Common myeloid progenitor, CD34-positive (primary cell): ENCODE measurements around the gene AHCYL1.
"Not testable (repeated sequence)": the region's sequence is repeated elsewhere in the genome, so short reads cannot be mapped to it uniquely, and the experiment has no call there.

Experiments used
- CTCF ChIA-PET: fragments of 350-600 bp; sonication (Branson Sonifier 250); formaldehyde crosslinking; loops from one replicate; lab custom pipeline; 2021; ENCODE audit warnings: antibody characterized with exemption; lab: Charles Lee
- POLR2A ChIA-PET: fragments of 350-600 bp; sonication (Branson Sonifier 250); formaldehyde crosslinking; loops from one replicate; lab custom pipeline; 2021; ENCODE audit warnings: antibody characterized with exemption; lab: Charles Lee
- DNase-seq, 3 donors: peaks; one replicate each; pipeline versions ENCODE4 v3.0.0 to v3.0.0-alpha.2; 2013
- H3K27ac ChIP-seq, 2 experiments: 1 replicate in 1 of 2; 2 replicates in 1 of 2; pipeline ENCODE4 v1.7.0; 2013; ENCODE audit warnings: inconsistent platforms in 2 of 2, low read length in 2 of 2, mild to moderate bottlenecking in 2 of 2, low read depth in 1 of 2, moderate library complexity in 1 of 2; ENCODE audit not compliant: severe bottlenecking in 2 of 2, insufficient read depth in 1 of 2, poor library complexity in 1 of 2
- H3K27me3 ChIP-seq, 5 experiments: replicated peaks in 2 of 5; 1 replicate in 3 of 5; 2 replicates in 2 of 5; pipeline versions ENCODE4 v1.6.1 to v1.7.0; 2013; ENCODE audit warnings: low read length in 4 of 5, mild to moderate bottlenecking in 2 of 5, moderate library complexity in 2 of 5, inconsistent platforms in 1 of 5; ENCODE audit not compliant: insufficient read depth in 5 of 5, control insufficient read depth in 4 of 5
- H3K36me3 ChIP-seq, 4 experiments: 1 replicate in 2 of 4; 2 replicates in 2 of 4; pipeline versions ENCODE4 v1.6.1 to v1.7.0; 2013; ENCODE audit warnings: low read length in 3 of 4, control low read depth in 1 of 4, mild to moderate bottlenecking in 1 of 4; ENCODE audit not compliant: control insufficient read depth in 4 of 4, insufficient read depth in 4 of 4
- H3K4me1 ChIP-seq, 4 experiments: 1 replicate in 3 of 4; 2 replicates in 1 of 4; pipeline versions ENCODE4 v1.6.1 to v1.7.1; 2013; ENCODE audit warnings: low read length in 3 of 4, mild to moderate bottlenecking in 3 of 4, control low read depth in 1 of 4, inconsistent platforms in 1 of 4, moderate library complexity in 1 of 4; ENCODE audit not compliant: control insufficient read depth in 4 of 4, insufficient read depth in 4 of 4; ENCODE audit errors: control extremely low read depth in 1 of 4
- H3K4me3 ChIP-seq, 7 experiments: 1 replicate in 4 of 7; 2 replicates in 3 of 7; pipeline versions ENCODE4 v1.5.1 to v1.7.0; 2013; ENCODE audit warnings: mild to moderate bottlenecking in 7 of 7, low read length in 6 of 7, moderate library complexity in 6 of 7, inconsistent platforms in 2 of 7, low read depth in 2 of 7, control low read depth in 1 of 7; ENCODE audit not compliant: insufficient read depth in 4 of 7, control insufficient read depth in 1 of 7; ENCODE audit errors: extremely low read depth in 1 of 7
- H3K9me3 ChIP-seq, 5 experiments: 1 replicate in 4 of 5; 2 replicates in 1 of 5; pipeline versions ENCODE4 v1.6.1 to v1.7.1; 2013; ENCODE audit warnings: low read length in 4 of 5, mild to moderate bottlenecking in 2 of 5, inconsistent platforms in 1 of 5, low read depth in 1 of 5, moderate library complexity in 1 of 5; ENCODE audit not compliant: control insufficient read depth in 4 of 5, insufficient read depth in 2 of 5; ENCODE audit errors: control extremely low read depth in 1 of 5
- WGBS: methylation state at CpG from one replicate; pipeline ENCODE4 v1.1.5; 2013; ENCODE audit not compliant: insufficient coverage; 5-methylcytosine and 5-hydroxymethylcytosine counted together

AHCYL1 gene

DNA sequence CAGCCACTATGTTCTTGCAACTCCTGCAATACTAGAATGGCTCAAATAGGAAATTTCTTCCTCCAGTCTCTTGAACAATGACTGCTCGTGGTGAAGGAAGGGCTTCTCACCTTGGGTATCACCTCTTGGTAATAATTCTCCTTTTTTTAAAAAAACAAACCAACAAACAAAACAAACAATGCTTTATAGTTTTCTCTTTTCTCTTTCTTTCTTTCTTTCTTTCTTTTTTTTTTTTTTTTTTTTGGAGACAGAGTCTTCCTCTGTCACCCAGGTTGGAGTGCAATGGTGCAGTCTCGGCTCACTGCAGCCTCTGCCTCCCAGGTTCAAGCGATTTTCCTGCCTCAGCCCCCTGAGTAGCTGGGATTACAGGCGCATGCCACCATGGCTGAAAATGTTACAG is 46.1 kb downstream of the AHCYL1 start:
- Histone ChIP-seq H3K4me3 (peak overlapping the region in 2 of 7 experiments; percentile 45 to 53), H3K27ac (peak overlapping the region in 1 of 2 experiments; percentile 1), H3K4me1 (peaks cover 13 to 27% (median 16%) of the 10 kb centered on the region in 4 experiments)
- DNase-seq, POLR2A ChIA-PET, H3K27me3 ChIP-seq, H3K36me3 ChIP-seq, H3K9me3 ChIP-seq: not testable (repeated sequence)
- CTCF ChIA-PET = interaction anchor here (0.9 to 3.0 kb wide), 10 partner anchors 9 to 245 kb away, joined by 3 to 22 read pairs (median 4); partner anchors contain the start of gene UBL4B
- WGBS = 100% methylated on average over 1 of the region's 4 CpGs

DNA sequence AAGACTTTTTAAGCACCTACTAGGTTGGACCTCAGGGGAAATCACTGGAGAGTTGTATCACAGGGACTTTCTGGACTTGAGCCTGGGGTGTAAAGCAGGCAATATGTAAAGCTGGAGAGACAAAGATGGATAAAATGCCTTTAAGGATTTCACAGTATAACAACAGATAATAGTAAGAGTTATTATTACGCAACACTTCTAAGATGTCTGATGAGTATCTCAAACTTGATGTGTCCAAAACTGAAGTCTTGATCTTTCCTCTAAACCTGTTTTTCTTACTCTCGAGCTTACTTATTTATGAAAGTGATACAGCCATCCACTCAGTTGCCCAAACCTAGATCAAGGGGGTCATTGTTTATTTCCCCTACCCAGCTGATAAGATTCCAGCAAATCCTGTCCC is 47.8 kb downstream of the AHCYL1 start:
- no peak overlapping the region for H3K27ac ChIP-seq
- POLR2A ChIA-PET = no interaction called here
- H3K9me3 ChIP-seq = no peaks in the 10 kb centered on the region
- no peak overlapping the region for H3K4me3 ChIP-seq
- peaks cover 0 to 4% (median 2%) of the 10 kb centered on the region in 4 experiments for H3K36me3 ChIP-seq
- H3K4me1 ChIP-seq = peaks cover 15 to 30% (median 18%) of the 10 kb centered on the region in 4 experiments
- CTCF ChIA-PET = interaction anchor here (0.6 to 1.2 kb wide), 4 partner anchors 19 to 415 kb away, joined by 3 to 4 read pairs (median 3); no protein-coding TSS in a partner anchor
- no peaks in the 10 kb centered on the region for H3K27me3 ChIP-seq
- 100% methylated on average over 2 of the region's 2 CpGs for WGBS
- DNase-seq = no peak

DNA sequence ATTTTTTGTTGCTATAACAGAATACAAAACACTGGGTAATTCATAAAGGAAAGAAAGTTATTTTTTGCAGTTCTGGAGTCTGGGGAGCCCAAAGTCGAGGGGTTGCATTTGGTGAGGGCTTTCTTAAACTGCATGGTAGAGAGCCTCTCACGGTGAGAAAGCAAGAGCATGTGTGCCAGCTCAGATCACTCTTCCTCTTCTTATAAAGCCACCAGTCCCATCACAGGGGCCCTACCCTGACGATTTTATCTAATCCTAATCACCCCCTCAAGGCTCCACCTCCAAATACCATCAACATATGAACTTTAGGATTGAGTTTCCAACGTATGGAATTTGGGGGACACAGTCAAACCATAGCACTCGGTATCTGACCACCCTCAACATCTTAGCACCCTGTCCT is 48.9 kb downstream of the AHCYL1 start:
- H3K36me3 ChIP-seq = peaks cover 7 to 13% (median 11%) of the 10 kb centered on the region in 4 experiments
- 100% methylated on average over 3 of the region's 5 CpGs for WGBS
- H3K9me3 ChIP-seq = no peaks in the 10 kb centered on the region
- no peaks in the 10 kb centered on the region for H3K27me3 ChIP-seq
- H3K4me3 ChIP-seq = peak overlapping the region in 1 of 7 experiments; percentile 93
- peaks cover 15 to 30% (median 18%) of the 10 kb centered on the region in 4 experiments for H3K4me1 ChIP-seq
- H3K27ac ChIP-seq = peak overlapping the region in 1 of 2 experiments; percentile 96
- POLR2A ChIA-PET = no interaction called here
- no peak for DNase-seq
- CTCF ChIA-PET = interaction anchor here (2.2 kb wide), 1 partner anchor 27 kb away, joined by 8 read pairs; no protein-coding TSS in a partner anchor

DNA sequence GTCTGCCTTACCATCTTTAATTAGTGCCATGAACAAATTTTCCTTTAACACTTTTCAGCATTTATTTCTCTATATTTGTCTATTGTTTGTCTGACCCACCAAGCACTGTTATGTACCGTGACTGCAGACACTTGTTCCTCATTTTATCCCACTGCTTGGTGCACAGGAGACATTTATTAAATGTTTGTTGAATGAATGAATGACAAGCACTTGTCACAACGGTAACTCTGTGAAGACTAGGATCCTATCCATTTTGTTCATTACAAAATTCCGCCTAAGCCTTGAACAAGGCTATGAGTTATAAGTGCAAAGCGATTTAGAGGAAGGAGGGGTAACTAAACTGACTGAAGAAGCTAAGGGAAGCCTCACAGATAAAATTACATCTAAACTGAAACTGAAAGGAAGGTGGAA is 49.5 kb downstream of the AHCYL1 start:
- WGBS = 17% methylated on average over 1 of the region's 4 CpGs
- Histone ChIP-seq H3K27ac (peak overlapping the region; percentile 87 to 96), H3K27me3 (no peaks in the 10 kb centered on the region), H3K9me3 (no peaks in the 10 kb centered on the region), H3K4me1 (peaks cover 15 to 30% (median 18%) of the 10 kb centered on the region in 4 experiments), H3K4me3 (peak overlapping the region in 6 of 7 experiments; percentile 68 to 96 (median 87)), H3K36me3 (peaks cover 10 to 19% (median 16%) of the 10 kb centered on the region in 4 experiments)
- no peak for DNase-seq
- ChIA-PET POLR2A (interaction anchor here (1.1 to 1.6 kb wide), 2 partner anchors 240 to 304 kb away, joined by 3 to 5 read pairs; no protein-coding TSS in a partner anchor), CTCF (interaction anchor here (1.2 to 12.7 kb wide), 5 partner anchors 17 to 26 kb away, joined by 3 to 158 read pairs (median 3); no protein-coding TSS in a partner anchor)

DNA sequence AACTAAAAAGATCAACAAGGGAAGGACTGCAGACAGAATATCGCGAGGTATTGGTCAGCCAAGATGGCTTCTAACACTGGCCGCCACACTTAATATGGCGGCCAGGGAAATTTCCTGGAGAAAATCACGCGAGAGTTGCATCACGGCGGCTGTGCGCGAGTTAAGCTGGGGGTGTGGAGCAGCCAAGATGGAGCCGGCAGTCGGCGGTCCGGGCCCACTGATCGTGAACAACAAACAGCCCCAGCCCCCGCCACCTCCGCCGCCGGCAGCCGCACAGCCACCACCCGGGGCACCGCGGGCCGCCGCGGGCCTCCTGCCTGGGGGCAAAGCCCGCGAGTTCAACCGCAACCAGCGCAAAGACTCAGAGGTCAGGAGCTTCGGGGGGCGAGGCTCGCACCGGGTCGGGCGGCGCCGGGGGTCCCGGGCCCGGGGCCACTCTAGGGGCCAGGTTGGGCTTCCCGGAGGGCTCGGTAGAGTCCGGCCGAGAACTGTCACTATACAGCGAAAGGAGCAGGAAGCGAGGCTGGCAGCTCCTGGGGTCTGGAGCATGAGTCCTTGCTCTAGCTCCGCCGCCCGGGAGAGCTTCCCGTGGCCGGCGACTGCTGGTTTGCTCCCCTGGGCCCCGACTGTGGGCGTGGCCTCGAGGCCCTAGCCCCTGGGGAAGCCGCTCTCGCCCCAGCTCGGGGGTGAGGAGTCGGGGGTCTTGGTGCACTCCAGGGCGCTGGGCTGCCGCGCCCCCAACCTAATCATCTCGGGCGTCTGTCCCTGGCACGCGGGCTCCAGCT is 50.1 kb downstream of the AHCYL1 start, which contains the start of gene STRIP1:
Gene STRIP1, plus strand, starts transcription at position 174 of the 785 bp plus-strand sequence. Its CDS starts 14 bp downstream, at position 188.
- ChIA-PET CTCF (interaction anchor here (0.8 to 12.7 kb wide), 11 partner anchors 10 to 50 kb away, joined by 3 to 158 read pairs (median 3); partner anchors contain the start of gene AHCYL1), POLR2A (interaction anchor here (1.1 to 1.6 kb wide), 2 partner anchors 241 to 304 kb away, joined by 3 to 5 read pairs; no protein-coding TSS in a partner anchor)
- Histone ChIP-seq H3K36me3 (peaks cover 10 to 25% (median 22%) of the 10 kb centered on the region in 4 experiments), H3K27ac (peak within 1 kb of the TSS; percentile 87 to 96), H3K4me3 (peak within 1 kb of the TSS; percentile 69 to 96 (median 87)), H3K4me1 (peaks cover 15 to 30% (median 18%) of the 10 kb centered on the region in 4 experiments), H3K9me3 (no peaks in the 10 kb centered on the region), H3K27me3 (no peaks in the 10 kb centered on the region)
- DNase-seq = peak; percentile 98
- under 1% methylated on average over 50 of the region's 66 CpGs for WGBS

DNA sequence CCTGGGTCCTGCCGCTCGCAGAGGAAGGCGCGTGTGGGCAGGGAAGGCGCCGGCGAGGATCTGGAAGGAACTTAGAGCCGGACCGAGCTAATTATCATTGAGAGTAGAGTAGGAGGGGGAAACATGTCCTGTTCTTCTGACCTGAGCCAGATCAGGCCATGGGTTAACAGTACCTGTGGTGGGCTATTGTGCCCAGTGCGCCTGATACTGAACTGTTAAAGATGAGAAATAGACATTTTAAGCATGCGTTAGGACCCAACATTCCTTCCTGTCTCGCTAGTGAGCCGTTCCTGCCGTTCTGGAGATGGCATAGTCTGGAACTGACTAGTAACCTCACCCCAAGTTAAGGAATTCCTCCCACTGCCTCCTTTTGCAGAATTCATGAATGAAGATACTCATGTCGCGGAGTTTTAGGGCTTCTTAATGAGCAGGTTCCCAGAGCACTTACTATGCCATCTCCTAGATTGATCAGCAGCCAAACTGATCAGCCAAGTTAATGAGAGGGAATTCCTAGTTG is 50.7 kb downstream of the AHCYL1 start:
- POLR2A ChIA-PET = interaction anchor here (1.6 kb wide), 1 partner anchor 303 kb away, joined by 5 read pairs; no protein-coding TSS in a partner anchor
- peaks cover 10 to 29% (median 27%) of the 10 kb centered on the region in 4 experiments for H3K36me3 ChIP-seq
- WGBS = 17% methylated on average over 10 of the region's 16 CpGs
- CTCF ChIA-PET = interaction anchor here (0.8 to 12.7 kb wide), 11 partner anchors 9 to 51 kb away, joined by 3 to 158 read pairs (median 3); partner anchors contain the start of gene AHCYL1
- peak overlapping the region; percentile 69 to 96 (median 87) for H3K4me3 ChIP-seq
- DNase-seq = no peak
- H3K27me3 ChIP-seq = no peaks in the 10 kb centered on the region
- no peaks in the 10 kb centered on the region for H3K9me3 ChIP-seq
- peaks cover 15 to 29% (median 18%) of the 10 kb centered on the region in 4 experiments for H3K4me1 ChIP-seq
- H3K27ac ChIP-seq = peak overlapping the region; percentile 87 to 96
